AG04449 (cell line): ENCODE measurements around the gene ITGAX.

Experiments used
- CTCF ChIA-PET: fragments of 350-600 bp; formaldehyde crosslinking; extraction: SDS; loops from one replicate; lab custom pipeline; 2021; ENCODE audit warnings: antibody characterized with exemption; lab: Yijun Ruan, JAX
- POLR2A ChIA-PET: fragments of 400-600, 350-600 bp; formaldehyde crosslinking; extraction: SDS; loops from one replicate; lab custom pipeline; 2020; ENCODE audit warnings: antibody characterized with exemption, inconsistent platforms; lab: Yijun Ruan, JAX
- DNase-seq: peaks from one replicate; pipeline ENCODE4 v3.0.0-alpha.2; 2010; ENCODE audit warnings: low read depth, low spot score
- H3K4me3 ChIP-seq: 2 replicates; pipeline ENCODE4 v1.5.1; 2011; ENCODE audit warnings: low read depth, mild to moderate bottlenecking, control low read depth, low read length
- TF ChIP-seq, protein P1 (sequence below): IDR thresholded peaks from one replicate; pipeline ENCODE4 v1.5.1; 2011; ENCODE audit warnings: mild to moderate bottlenecking, moderate library complexity, low read length, control low read depth, inconsistent platforms; ENCODE audit not compliant: insufficient read depth; ENCODE audit errors: missing control alignments

Gene ITGAX

DNA sequence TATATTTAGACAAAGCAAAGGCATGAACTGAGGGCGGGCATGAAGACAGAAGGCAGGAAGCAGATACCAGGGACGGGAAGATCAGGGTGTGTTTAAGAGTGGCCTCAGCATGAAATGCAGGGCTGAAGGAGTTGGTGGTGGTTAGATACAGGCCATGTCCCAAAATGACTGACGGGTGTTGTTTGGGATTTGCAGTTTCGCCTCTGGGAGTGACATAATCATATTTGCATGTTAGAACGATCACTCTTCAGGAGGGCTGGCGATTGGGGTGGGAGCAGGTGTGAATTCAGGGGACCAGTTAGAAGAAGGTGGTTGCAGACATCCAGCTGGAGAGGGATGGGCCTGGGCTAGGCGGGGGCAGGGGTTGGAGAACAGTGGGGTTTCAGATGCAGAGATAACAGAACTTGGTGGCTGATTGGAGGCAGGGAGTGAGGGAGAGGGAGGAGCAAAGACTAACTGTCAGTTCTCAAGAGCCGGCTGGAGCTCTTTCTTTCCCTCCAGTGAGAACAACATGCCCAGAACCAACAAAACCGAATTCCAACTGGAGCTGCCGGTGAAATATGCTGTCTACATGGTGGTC lies 27.2 kb upstream of the ITGAX start:
- TF ChIP-seq, protein P1, sequence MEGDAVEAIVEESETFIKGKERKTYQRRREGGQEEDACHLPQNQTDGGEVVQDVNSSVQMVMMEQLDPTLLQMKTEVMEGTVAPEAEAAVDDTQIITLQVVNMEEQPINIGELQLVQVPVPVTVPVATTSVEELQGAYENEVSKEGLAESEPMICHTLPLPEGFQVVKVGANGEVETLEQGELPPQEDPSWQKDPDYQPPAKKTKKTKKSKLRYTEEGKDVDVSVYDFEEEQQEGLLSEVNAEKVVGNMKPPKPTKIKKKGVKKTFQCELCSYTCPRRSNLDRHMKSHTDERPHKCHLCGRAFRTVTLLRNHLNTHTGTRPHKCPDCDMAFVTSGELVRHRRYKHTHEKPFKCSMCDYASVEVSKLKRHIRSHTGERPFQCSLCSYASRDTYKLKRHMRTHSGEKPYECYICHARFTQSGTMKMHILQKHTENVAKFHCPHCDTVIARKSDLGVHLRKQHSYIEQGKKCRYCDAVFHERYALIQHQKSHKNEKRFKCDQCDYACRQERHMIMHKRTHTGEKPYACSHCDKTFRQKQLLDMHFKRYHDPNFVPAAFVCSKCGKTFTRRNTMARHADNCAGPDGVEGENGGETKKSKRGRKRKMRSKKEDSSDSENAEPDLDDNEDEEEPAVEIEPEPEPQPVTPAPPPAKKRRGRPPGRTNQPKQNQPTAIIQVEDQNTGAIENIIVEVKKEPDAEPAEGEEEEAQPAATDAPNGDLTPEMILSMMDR = no peak
- POLR2A ChIA-PET = no interaction called here
- CTCF ChIA-PET = no interaction called here
- H3K4me3 ChIP-seq = no peak overlapping the region
- no peak for DNase-seq

DNA sequence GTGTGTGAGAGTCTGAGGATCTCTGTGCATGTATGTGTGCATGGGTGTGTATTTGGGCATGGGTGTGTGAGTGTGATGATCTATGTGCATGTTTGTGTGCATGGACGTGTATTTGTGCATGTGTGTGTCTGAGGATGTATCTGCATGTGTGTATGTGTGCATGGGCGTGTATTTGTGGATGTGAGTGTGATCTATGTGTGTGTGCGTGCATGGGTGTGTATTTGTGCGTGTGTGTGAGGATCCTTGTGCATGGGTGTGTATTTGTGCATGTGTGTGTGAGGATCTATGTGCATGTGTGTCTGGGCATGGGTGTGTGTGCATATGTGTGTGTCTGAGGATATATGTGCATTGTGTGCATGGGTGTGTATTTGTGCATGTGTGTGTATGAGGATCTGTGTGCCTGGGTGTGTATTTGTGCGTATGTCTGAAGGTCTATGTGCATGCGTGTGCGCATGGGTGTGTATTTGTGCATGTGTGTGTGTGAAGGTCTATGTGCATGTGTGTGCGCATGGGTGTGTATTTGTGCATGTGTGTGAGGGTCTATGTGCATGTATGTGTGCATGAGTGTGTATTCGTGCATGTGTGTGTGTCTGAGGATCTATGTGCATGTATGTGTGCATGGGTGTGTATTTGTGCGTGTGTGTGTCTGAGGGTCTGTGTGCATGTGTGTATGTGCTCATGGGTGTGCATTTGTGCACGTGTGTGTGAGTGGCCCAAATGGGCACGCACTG lies 26.5 kb upstream of the ITGAX start:
- POLR2A ChIA-PET = no interaction called here
- no peak overlapping the region for H3K4me3 ChIP-seq
- CTCF ChIA-PET = no interaction called here
- no peak for DNase-seq
- TF ChIP-seq, protein P1 = no peak

DNA sequence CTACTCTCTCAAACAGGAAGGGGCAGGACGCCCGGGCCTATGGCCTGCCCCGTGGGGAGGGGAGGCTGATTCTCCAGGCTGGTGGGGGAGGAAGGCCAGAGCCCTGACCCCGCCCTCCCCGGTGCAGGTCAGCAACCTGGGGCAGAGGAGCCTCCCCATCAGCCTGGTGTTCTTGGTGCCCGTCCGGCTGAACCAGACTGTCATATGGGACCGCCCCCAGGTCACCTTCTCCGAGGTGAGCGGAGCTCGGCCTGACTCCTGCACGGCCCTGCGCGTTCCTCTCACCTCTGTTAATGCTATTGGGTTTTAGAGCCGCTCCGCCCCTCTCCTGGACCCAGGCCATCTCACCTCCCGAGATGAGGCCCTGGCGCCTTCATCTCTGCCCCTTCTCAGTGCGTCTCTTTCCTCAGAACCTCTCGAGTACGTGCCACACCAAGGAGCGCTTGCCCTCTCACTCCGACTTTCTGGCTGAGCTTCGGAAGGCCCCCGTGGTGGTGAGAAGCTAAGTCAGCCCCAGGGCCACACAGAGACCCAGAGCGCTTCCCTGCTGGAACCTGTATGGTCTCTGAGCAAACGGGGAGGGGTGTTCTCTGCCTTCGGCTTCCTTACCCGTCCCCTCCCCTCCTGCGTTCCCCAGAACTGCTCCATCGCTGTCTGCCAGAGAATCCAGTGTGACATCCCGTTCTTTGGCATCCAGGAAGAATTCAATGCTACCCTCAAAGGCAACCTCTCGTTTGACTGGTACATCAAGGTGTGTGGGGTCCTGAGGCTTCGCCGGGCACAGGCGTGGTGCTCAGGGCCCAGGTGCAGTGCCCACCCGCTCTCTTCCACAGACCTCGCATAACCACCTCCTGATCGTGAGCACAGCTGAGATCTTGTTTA lies 25.1 kb upstream of the ITGAX start:
- H3K4me3 ChIP-seq = no peak overlapping the region
- POLR2A ChIA-PET = no interaction called here
- TF ChIP-seq, protein P1 = no peak
- CTCF ChIA-PET = no interaction called here
- no peak for DNase-seq

DNA sequence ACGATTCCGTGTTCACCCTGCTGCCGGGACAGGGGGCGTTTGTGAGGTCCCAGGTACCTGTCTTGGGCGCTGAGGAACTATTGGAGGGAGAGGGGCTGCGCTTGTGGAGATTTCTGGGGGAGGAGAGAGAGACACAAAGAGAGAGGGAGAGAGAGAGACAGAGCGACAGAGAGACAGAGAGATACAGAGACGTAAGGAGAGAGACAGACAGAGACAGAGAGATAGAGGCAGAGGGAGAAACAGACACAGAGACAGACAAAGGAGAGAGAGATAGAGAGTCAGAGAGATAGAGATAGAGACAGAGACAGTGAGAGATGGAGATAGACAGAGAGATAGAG lies 24.5 kb upstream of the ITGAX start:
- POLR2A ChIA-PET = no interaction called here
- CTCF ChIA-PET = no interaction called here
- TF ChIP-seq, protein P1 = no peak
- no peak overlapping the region for H3K4me3 ChIP-seq
- DNase-seq = no peak

DNA sequence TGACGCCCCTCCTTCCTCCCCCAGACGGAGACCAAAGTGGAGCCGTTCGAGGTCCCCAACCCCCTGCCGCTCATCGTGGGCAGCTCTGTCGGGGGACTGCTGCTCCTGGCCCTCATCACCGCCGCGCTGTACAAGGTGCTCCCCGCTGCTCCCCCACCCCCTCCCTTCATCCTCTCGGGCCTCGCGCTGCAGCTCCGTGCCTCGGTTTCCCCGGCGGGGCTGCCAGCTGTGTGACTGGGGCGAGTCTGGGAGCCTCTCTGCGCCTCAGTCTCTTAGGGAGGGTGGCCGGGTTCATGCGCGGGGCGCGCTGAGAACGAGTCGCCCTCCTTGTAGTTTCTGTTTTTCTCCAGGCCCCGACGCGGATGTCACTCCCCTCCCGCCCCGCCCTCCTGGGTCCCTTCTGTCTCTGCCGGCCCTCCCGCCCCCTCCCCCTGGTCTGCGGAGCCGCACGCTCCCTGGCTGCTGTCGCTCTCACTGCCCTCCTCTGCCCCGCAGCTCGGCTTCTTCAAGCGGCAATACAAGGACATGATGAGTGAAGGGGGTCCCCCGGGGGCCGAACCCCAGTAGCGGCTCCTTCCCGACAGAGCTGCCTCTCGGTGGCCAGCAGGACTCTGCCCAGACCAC lies 23.7 kb upstream of the ITGAX start:
- no peak for DNase-seq
- CTCF ChIA-PET = no interaction called here
- H3K4me3 ChIP-seq = no peak overlapping the region
- TF ChIP-seq, protein P1 = no peak
- POLR2A ChIA-PET = no interaction called here
